Measurements from ENCODE around the gene SLC32A1.

- TF ChIP-seq RAD21 (IDR thresholded peaks at IDR 0.05; ENCODE audit: low read length) (no peak), CTCF (conservative IDR thresholded peaks at IDR 0.05; ENCODE audit: low read depth, low read length) (no peak), SMC3 (IDR thresholded peaks at IDR 0.05; ENCODE audit: low read depth, low read length) (no peak), POLR2A (IDR thresholded peaks at IDR 0.05; ENCODE audit: low read depth, low read length) (no peak), USF2 (IDR thresholded peaks at IDR 0.05; ENCODE audit: low read depth, low read length) (no peak), NFE2L2 (IDR thresholded peaks at IDR 0.05; ENCODE audit: low read depth, low read length) (no peak), RFX5 (IDR thresholded peaks at IDR 0.05; ENCODE audit: low read depth, low read length) (no peak), MAFK (IDR thresholded peaks at IDR 0.05; ENCODE audit: low read depth, low read length) (no peak), RCOR1 (IDR thresholded peaks at IDR 0.05; ENCODE audit: insufficient replicate concordance, low read length) (no peak), MXI1 (IDR thresholded peaks at IDR 0.05; ENCODE audit: borderline replicate concordance, low read depth, low read length) (no peak), FOS (IDR thresholded peaks at IDR 0.05; ENCODE audit: low read depth, low read length) (no peak)
Measured at GRCh38 chr20:38728191-38728781, 4.0 kb downstream of the SLC32A1 start.

All from IMR-90 (cell line).